GM18526 (cell line): ENCODE data around the gene CACNA2D4.

Experiments used
- POLR2A ChIP-seq: IDR thresholded peaks from 3 replicates; pipeline ENCODE4 v1.6.1; 2011; ENCODE audit not compliant: insufficient read length; ENCODE audit errors: extremely low read depth

CACNA2D4 gene

GRCh38 chr12:1886396-1887008, 31.9 kb downstream of the CACNA2D4 start:
- no peak for TF ChIP-seq POLR2A

GRCh38 chr12:1885599-1886245, 32.7 kb downstream of the CACNA2D4 start:
- TF ChIP-seq POLR2A = no peak

- no peak for TF ChIP-seq POLR2A
These were observed 33.3 kb downstream of the CACNA2D4 start for GRCh38 chr12:1885082-1885596.

GRCh38 chr12:1884651-1885050, 33.8 kb downstream of the CACNA2D4 start:
- TF ChIP-seq POLR2A = no peak

GRCh38 chr12:1883513-1883912, 34.9 kb downstream of the CACNA2D4 start:
- no peak for TF ChIP-seq POLR2A

GRCh38 chr12:1882850-1883470, 35.5 kb downstream of the CACNA2D4 start:
- no peak for TF ChIP-seq POLR2A

GRCh38 chr12:1882405-1882804, 36.0 kb downstream of the CACNA2D4 start:
- TF ChIP-seq POLR2A = no peak

GRCh38 chr12:1881936-1882335, 36.5 kb downstream of the CACNA2D4 start:
- TF ChIP-seq POLR2A = no peak

- TF ChIP-seq POLR2A = no peak
These were observed 37.2 kb downstream of the CACNA2D4 start for GRCh38 chr12:1881301-1881700.

- TF ChIP-seq POLR2A = no peak
These were observed 37.6 kb downstream of the CACNA2D4 start for GRCh38 chr12:1880876-1881275.

- no peak for TF ChIP-seq POLR2A
These were observed 38.2 kb downstream of the CACNA2D4 start for GRCh38 chr12:1880153-1880845.

- no peak for TF ChIP-seq POLR2A
These were observed 38.8 kb downstream of the CACNA2D4 start for GRCh38 chr12:1879633-1880032.

GRCh38 chr12:1878695-1879094, 39.8 kb downstream of the CACNA2D4 start:
- no peak for TF ChIP-seq POLR2A

GRCh38 chr12:1878214-1878613, 40.2 kb downstream of the CACNA2D4 start:
- no peak for TF ChIP-seq POLR2A

- no peak for TF ChIP-seq POLR2A
These were observed 41.1 kb downstream of the CACNA2D4 start for GRCh38 chr12:1877169-1877878.
